NCI-H2029 (cell line): ENCODE results near the gene PLXNA4.
"Not testable (repeated sequence)": the region's sequence is repeated elsewhere in the genome, so short reads cannot be mapped to it uniquely, and the experiment has no call there.

Experiments
- DNase-seq: peaks from one replicate; lab custom pipeline; 2025; lab: John Stamatoyannopoulos, UW

Gene PLXNA4, protein sequence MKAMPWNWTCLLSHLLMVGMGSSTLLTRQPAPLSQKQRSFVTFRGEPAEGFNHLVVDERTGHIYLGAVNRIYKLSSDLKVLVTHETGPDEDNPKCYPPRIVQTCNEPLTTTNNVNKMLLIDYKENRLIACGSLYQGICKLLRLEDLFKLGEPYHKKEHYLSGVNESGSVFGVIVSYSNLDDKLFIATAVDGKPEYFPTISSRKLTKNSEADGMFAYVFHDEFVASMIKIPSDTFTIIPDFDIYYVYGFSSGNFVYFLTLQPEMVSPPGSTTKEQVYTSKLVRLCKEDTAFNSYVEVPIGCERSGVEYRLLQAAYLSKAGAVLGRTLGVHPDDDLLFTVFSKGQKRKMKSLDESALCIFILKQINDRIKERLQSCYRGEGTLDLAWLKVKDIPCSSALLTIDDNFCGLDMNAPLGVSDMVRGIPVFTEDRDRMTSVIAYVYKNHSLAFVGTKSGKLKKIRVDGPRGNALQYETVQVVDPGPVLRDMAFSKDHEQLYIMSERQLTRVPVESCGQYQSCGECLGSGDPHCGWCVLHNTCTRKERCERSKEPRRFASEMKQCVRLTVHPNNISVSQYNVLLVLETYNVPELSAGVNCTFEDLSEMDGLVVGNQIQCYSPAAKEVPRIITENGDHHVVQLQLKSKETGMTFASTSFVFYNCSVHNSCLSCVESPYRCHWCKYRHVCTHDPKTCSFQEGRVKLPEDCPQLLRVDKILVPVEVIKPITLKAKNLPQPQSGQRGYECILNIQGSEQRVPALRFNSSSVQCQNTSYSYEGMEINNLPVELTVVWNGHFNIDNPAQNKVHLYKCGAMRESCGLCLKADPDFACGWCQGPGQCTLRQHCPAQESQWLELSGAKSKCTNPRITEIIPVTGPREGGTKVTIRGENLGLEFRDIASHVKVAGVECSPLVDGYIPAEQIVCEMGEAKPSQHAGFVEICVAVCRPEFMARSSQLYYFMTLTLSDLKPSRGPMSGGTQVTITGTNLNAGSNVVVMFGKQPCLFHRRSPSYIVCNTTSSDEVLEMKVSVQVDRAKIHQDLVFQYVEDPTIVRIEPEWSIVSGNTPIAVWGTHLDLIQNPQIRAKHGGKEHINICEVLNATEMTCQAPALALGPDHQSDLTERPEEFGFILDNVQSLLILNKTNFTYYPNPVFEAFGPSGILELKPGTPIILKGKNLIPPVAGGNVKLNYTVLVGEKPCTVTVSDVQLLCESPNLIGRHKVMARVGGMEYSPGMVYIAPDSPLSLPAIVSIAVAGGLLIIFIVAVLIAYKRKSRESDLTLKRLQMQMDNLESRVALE (N-terminal part only)

DNA sequence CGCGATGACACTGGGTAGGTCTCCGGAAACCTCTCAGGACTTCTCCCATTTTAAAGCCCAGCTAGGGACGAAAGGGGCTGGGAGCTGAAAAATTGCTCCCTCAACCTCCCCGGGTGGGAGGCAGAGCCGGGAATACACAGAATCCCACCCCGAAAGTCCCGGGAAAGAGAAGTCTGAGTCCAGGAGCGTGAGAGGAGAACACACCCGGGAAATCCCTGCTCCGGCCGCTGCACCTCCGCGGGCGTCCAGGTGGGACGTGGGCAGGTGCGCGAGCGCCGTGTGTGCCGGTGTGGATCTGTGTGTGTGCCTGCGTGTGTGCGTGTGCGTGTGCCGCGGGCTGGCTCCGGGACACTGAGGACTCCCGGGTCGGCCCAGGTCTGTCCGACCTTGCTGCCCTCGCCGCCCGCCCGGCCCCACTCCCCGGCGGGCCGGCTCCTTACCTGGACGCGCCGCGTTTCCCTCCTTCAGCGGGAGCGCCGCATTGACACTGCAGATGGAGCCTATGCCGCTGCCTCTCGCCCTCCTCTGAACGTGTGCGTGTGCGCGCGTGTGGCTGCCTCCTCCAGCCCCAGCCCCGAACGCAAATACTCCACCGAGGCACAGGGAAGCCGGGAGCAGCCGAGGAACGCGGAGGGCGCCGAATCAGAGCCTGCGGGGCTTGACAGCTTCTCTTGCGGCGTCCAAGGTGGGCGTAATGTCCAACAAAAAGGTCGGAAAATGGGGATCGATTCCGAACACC is at the start of gene PLXNA4:
PLXNA4 (minus strand) TSS at position 489 of the 739 bp plus-strand sequence. CDS start 67,777 bp downstream, outside the sequence.
- peak; percentile 4 for DNase-seq

DNA sequence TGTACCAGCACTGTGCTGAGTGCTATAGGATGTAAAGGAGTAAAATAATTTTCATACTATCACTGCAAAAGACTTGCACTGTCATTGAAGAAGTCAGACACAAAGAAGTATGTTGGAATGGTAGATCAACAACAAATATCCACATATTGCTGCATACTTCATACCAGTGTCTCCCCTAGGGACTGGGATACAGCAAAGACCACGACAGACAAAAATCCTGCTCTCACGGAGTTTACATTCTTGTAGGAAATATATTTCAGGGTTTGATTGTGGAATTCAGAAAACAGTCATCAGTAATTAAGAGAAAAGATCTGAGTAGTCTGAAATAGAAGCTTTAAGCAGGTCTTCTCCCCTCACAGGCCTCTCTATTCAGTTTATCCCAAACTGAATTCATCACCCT is 49.4 kb upstream of the PLXNA4 start:
- DNase-seq: no peak

DNA sequence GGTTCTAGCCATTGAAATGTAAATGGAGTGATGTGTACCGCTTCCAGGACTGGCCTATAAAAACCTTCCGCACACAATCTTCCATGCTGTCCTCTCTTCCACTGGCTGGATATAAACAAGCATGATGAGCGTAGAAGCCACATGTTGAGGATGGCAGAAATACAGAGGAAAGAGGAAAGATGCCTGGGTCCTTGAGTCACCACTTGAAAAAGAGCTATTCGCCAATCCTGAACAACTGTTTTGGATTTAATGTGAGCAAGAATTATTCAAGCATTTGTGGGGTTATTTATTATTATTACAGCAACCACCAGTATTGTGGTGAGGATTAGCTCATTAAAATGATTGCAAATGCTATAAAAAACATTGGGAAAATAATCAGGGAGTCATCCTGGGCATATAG is 45.8 kb upstream of the PLXNA4 start:
- no peak for DNase-seq

DNA sequence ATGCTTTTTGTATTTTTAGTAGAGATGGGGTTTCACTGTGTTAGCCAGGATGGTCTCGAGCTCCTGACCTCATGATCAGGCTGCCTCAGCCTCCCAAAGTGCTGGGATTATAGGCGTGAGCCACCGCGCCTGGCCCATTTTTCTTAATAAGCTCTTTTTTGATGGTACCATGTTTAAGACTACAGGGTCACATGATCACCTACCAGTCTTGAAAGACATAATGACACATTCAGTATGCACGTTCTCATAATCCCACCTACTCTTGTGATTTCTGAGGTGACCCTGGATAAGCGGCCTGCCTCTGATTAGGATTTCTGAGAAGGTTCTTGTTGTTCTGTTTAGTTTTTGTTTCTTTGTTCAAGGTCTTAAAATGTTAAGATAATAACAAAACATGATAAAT is 43.7 kb upstream of the PLXNA4 start:
- DNase-seq: no peak

DNA sequence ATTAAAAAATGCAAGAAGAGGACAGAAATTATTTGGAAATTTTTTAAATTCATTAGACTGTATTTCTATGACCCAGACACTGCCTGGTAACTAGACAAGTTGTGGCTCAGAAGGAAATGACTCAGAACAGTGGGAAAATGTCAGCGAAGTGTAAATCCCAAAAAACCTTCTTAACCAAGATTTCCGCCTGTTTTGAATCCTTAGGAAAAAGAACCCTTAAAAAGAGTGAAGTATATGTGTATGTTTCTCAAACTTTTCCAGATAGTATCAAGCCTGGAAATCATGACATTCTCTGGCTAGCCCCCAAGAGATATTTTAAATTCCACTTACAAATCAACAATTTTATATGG is 42.7 kb upstream of the PLXNA4 start:
- no peak for DNase-seq

DNA sequence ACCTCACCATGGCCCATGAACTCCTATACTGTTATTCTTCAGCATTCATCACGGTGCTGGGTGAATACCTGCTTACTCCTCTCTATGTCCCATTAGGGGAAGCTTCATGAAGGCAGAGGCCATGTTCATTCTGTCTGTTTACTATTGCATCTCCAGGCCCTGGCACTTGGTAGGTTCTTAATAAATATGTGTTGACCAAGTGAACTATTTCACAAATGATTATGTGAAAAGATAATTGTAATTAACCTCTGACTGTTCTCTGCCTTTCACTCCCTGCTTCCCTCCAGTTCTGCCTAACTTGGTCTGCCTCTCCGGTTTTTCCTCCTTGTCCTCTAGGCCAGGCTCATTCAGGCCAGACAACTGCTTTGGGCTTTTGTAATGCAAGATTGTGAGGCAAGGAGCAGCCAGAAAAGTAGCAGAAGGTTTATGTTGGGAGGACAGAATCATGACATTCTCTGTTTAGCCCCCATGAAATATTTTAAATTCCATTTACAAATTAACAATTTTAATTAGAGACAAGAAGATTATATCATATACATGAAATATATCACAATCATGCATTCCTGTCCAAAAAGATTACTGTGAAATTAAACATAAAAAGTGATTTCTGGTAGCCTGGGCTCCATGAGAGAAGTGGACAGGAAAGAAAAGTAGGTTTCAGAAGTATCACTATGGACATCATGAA is 42.1 kb upstream of the PLXNA4 start:
- no peak for DNase-seq

DNA sequence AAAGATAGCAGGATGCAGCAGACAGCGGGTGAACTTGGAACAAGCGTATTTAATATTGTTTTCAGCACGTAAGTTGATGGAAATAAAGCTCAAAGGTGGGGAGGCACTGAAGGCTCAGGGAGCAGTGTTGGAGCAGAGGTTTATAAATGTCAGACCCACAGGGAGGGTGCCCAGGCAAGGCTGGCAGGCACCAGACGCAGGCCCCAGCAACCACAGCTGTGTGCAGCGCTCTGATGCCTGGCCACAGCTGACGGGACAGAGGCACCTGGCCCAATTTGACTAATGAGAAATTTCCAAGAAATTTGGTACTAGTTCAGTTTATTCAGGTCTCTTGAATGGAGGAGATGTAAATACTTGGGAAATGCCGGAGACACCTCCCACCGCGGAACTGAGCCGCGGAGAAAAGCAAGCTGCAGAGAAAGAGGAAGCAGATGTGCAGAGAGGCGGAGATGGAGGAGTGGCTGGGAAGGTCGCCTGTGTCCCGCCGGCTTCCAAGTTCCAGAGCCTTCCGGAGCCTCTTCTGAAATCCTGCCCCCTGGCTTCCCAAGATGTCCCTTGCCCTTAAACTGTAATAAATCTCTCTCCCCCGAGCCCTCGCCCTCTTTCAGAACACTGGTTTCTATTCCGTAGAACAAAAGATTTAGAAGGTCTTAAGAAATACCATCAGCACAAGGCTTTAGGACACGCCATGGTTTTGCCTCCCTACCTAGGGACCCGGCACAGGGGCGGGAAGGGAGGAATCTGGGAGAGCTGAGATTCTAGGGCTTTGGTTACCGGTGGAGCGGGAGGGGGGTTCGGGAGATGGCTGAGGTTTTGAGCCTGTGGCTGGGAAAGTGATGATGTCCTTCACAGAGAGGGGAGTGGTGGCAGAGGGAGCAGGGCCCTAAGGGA is 38.4 kb upstream of the PLXNA4 start:
- DNase-seq: no peak

DNA sequence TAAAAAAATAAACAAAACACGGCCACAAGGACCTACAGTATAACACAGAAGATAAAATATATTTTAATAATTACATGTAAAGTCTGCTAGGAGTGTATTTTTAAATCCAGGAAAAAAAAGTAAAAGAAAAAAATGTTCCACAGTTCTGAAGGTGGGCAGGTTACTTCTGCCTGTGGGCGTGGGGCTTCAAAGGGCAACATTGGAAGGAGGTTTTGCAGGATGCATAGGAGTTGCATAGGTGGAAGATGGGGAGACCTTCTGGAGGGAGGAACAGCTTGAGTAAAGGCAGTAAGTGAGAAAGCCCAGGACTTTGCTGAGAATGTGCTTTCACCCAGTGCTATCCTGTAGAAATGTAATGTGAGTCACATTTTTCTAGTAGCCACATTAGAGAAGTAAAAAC is 37.5 kb upstream of the PLXNA4 start:
- no peak for DNase-seq

DNA sequence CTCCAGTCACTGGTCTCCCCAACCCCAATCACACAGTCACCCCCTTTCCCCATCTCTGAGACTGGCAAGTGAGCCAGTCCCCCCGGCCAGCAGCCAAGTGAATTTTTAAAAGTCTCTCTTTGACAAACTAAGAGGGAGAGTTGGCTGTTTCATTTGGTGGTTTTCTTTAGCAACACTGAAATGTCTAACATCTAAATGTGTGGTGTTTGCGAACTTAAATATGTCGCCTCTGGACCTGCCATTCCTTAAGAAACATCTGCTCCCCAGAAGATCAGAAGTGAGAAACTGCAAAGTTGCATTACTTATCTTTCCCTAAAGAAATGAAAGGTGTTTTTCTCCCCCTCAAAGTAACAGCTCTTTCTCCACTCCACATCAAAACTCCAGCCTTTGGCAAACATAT is 34.7 kb upstream of the PLXNA4 start:
- no peak for DNase-seq

DNA sequence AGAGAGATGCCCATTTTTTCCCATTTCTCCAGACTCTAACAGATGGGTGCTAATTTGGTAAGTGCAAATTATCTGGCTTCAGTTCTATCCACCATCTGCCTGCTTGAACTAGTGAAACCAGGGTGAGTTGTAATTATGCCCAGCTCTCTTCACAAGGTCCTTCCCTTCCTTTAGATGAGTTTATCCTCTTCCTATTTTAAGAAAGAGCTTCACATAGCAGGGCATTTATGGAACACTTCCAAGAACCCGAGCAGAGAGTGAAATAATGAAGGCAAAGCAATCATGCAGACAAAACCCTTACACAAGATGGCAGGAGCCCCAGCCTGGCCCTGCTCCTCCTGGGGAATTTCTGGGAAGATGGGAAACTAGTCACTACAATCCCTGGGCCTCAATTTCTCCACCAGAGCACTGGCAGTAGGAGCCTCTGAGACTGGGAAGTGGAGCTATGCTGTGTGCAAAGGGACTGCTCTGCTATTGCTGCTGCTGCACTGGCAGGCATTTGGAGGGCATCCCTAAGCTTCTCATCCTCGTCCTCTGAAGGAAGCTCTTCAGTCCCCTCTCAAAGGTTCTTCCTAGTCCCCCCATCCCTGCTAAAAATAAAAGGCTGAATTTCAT is 33.7 kb upstream of the PLXNA4 start:
- no peak for DNase-seq

DNA sequence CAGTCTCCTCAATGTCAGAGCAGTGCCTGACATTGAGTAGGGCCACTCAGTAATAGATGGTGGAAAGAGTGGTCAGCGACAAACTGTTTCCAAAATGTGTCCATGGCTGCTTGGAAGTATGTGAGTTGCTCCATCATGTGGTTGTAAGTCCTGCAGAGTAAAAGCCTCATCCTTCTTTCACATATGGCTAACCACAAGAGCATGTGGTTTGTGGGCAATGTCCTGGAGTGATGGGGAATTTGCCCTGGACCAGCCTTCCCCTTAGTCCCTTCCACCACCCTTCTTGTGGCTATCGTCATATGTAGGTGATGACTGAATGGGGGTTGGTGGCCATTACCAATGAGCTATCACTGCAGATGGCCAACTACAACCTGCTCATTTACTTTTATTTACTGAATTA is 33.0 kb upstream of the PLXNA4 start:
- no peak for DNase-seq

DNA sequence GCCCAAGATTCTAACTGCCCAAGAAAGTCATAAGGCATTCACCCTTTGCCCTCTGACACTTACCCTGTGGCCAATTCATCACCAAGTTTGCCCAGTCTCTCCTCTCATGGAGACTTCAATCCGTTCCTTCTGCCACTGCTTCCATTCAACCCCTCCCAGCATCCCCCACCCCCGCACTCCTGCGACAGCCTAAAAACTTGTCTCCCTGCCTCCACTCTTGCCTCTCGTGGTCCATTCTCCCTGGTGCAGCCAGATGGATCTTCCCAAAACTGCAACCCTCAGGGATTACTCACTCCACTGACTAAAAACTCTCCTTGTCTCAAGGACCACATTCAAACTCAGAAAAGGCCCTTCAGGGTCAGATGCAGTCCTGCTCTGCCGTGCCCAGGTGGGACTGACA is 32.3 kb upstream of the PLXNA4 start:
- DNase-seq: no peak

DNA sequence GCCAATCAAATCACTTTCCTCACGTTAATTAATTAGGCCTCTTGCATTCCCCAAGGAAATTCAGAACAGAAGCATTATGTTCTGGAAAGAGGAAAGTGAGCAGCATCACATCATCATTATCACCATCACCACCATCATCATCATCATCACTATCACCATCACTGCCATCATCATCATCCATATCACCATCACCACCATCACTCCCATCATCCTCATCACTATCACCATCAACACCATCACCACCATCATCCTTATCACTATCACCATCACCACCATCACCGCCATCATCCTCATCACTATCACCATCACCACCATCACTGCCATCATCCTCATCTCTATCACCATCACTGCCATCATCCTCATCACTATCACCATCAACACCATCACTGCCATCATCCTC is 31.4 kb upstream of the PLXNA4 start:
- DNase-seq: no peak

DNA sequence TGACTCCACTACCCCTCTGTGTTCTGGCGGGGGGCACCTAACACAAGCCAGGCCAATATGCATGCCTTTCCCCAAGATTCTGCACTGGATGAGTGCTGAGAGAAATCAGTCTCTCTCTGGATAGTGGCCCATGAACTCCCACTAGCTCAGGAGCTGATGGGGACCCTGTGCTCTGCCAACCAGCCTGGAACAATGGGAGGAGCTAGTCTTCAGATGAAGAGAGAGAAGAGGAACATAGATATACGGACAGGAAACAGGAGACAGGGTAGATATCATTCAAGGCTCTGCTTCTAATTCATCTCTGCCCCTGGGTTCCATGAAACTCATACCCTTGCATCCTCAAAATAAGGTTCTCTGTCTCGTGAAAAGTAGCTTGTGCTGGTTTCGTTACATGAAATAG is 27.9 kb upstream of the PLXNA4 start:
- DNase-seq: no peak

DNA sequence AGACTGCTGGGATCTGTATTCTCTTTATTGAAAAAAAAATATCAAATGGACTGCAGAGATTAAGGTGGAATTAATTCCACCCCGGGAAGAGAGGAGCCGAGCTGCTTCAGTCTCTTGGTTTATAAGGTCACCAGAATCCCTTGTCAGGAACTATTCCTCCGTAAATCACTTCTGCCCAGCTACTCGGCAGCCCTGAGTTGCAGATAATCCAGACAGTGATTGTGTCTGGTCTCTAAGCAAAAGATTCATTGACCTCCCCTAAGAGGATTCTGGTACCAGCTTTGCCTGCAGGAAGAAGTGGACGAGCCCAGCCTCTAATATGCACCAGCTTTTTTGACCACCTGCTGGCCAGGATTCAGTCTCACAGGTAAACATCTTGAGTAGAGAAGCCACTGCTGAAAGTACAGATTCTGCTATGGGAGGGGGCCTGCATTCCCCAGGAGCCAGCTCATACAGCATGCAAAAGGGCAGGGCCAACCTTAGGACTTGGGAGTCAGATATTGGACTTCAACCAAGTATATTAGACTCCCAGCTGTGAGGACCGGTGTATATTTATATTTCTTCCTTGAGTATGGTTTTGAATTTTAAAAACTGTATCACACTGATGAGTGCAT is 27.1 kb upstream of the PLXNA4 start:
- DNase-seq: no peak

DNA sequence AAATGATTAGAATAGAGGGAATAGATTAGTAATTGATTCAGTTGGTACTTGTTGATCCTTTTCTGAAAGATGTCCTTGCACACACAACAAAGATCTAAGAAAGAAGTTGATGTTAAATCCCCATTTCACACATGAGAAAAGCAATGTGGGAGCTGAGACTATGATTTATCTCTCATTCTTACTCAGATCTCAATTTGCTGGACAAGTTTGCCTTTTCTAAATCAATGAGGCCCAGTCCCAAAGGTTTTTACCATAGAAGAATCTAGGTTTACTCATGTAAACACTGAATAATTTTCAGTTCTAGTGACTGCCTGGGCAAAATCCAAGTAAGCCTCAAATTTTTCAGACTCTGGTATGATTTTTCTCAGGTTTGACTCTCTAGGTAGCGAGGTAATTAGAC is 25.5 kb upstream of the PLXNA4 start:
- DNase-seq: no peak

DNA sequence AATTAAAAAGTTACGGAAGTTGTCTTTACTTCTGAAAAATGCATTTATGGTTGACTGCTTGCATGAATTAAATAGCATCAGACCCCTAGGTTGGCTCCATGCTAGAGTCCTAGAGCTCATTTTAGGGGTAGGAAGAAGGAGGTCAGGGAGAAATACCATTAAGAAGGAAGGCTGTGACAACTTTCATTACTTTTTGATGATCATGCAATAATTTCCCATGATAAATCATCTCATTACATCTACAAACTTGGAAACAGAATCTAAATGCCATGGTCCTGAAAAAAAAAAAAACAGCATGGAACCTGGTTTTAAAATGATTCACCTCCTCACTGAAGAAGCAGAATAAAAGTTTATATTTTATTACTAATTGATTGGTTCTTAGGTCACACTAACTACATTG is 20.3 kb upstream of the PLXNA4 start:
- DNase-seq: no peak

DNA sequence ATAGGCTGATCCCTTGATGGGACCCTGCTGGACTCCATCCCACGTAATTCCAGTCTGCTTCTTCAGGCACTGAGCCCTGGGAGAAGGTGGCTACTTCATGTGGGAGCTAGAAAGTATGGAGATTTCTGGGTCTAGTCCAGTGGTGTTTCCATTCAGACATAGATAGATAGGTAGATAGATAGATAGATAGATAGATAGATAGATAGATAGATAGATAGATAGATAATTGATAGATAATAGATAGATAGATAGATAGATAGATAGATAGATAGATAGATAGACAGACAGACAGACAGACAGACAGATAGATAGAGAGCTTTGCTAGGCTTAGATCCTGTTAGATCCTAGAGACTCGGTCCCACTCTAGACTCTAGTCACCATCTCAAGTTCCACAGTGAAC is 18.5 kb upstream of the PLXNA4 start:
- DNase-seq: not testable (repeated sequence)

DNA sequence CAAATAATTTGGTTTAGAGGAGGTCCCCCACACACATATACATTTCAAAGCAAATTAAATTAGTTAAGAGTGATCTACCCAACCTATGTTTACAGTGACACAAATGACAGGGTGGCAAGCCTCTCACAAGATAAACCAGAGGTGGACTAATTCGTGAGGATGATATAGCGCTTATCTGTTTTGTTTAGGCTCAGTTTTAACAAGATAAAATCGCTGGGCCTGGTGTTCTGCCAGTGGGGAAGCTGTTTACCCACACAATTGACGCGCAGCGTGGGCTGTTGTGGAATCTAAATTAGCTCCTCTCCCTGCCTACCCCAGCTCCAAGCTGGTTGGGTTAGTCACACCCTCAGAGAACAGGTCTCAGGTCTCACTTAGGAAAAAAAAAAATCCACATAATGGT is 16.7 kb upstream of the PLXNA4 start:
- no peak for DNase-seq
